GM19463 (cell line): ENCODE results near the gene RAP1GAP2.
"Not testable (repeated sequence)": the region's sequence is repeated elsewhere in the genome, so short reads cannot be mapped to it uniquely, and the experiment has no call there.

ENCODE experiments used
- ATAC-seq: cut with Tn5 transposase; IDR thresholded peaks from one replicate; pipeline ENCODE4 v1.9.1; 2021; ENCODE audit warnings: mild to moderate bottlenecking, moderate library complexity; ENCODE audit not compliant: unreplicated experiment

Gene RAP1GAP2

GRCh38 chr17:2880050-2880449 is 83.8 kb downstream of the RAP1GAP2 start:
- ATAC-seq: no peak

- no peak for ATAC-seq
Observed at GRCh38 chr17:2881295-2881694, 85.1 kb downstream of the RAP1GAP2 start.

GRCh38 chr17:2883544-2884213 is 87.4 kb downstream of the RAP1GAP2 start:
- ATAC-seq: no peak

- no peak for ATAC-seq
Observed at GRCh38 chr17:2885733-2886132, 89.5 kb downstream of the RAP1GAP2 start.

GRCh38 chr17:2888326-2888725 is 92.1 kb downstream of the RAP1GAP2 start:
- no peak for ATAC-seq

- ATAC-seq: no peak
Observed at GRCh38 chr17:2889256-2889655, 93.0 kb downstream of the RAP1GAP2 start.

- ATAC-seq: not testable (repeated sequence)
Observed at GRCh38 chr17:2890778-2891177, 94.5 kb downstream of the RAP1GAP2 start.

GRCh38 chr17:2892305-2892971 is 96.2 kb downstream of the RAP1GAP2 start:
- no peak for ATAC-seq

GRCh38 chr17:2893422-2893914 is 97.2 kb downstream of the RAP1GAP2 start:
- no peak for ATAC-seq

- ATAC-seq: no peak
Observed at GRCh38 chr17:2894782-2895181, 98.5 kb downstream of the RAP1GAP2 start.

- ATAC-seq: no peak
Observed at GRCh38 chr17:2897605-2898004, 101.4 kb downstream of the RAP1GAP2 start.

- no peak for ATAC-seq
Observed at GRCh38 chr17:2898255-2898926, 102.2 kb downstream of the RAP1GAP2 start.

- ATAC-seq: no peak
Observed at GRCh38 chr17:2899906-2900305, 103.7 kb downstream of the RAP1GAP2 start.

- ATAC-seq: no peak
Observed at GRCh38 chr17:2900842-2901241, 104.6 kb downstream of the RAP1GAP2 start.

GRCh38 chr17:2901582-2901981 is 105.3 kb downstream of the RAP1GAP2 start:
- ATAC-seq: no peak

GRCh38 chr17:2902546-2902945 is 106.3 kb downstream of the RAP1GAP2 start:
- no peak for ATAC-seq

- no peak for ATAC-seq
Observed at GRCh38 chr17:2903193-2903974, 107.1 kb downstream of the RAP1GAP2 start.

GRCh38 chr17:2904135-2904534 is 107.9 kb downstream of the RAP1GAP2 start:
- ATAC-seq: no peak

GRCh38 chr17:2905269-2905668 is 109.0 kb downstream of the RAP1GAP2 start:
- no peak for ATAC-seq

GRCh38 chr17:2905696-2906501 is 109.7 kb downstream of the RAP1GAP2 start:
- ATAC-seq: no peak
